Neuronal stem cell (in vitro differentiated cells): ENCODE data around the gene ALDOC.
"Not testable (repeated sequence)": the region's sequence is repeated elsewhere in the genome, so short reads cannot be mapped to it uniquely, and the experiment has no call there.

ENCODE experiments used
- DNase-seq: peaks from one replicate; pipeline ENCODE4 v3.0.0-alpha.2; 2013; ENCODE audit warnings: low spot score
- H2AFZ ChIP-seq: one replicate; pipeline ENCODE4 v1.6.1; 2013; ENCODE audit warnings: mild to moderate bottlenecking, low read length, inconsistent platforms
- H2AK5ac ChIP-seq: 2 replicates; pipeline ENCODE4 v1.6.1; 2013; ENCODE audit warnings: low read depth, mild to moderate bottlenecking, inconsistent platforms, low read length, moderate library complexity, mixed read lengths
- H2BK120ac ChIP-seq: 2 replicates; pipeline ENCODE4 v1.6.1; 2013; ENCODE audit warnings: low read depth, mild to moderate bottlenecking, inconsistent platforms, low read length, moderate library complexity, mixed read lengths
- H2BK12ac ChIP-seq: one replicate; pipeline ENCODE4 v1.6.1; 2013; ENCODE audit warnings: low read length, inconsistent platforms
- H2BK15ac ChIP-seq: 2 replicates; pipeline ENCODE4 v1.6.1; 2013; ENCODE audit warnings: mild to moderate bottlenecking, low read length, inconsistent platforms, mixed read lengths
- H2BK5ac ChIP-seq: one replicate; pipeline ENCODE4 v1.6.1; 2013; ENCODE audit warnings: inconsistent platforms, mild to moderate bottlenecking, low read length, moderate library complexity
- H3K14ac ChIP-seq: one replicate; pipeline ENCODE4 v1.6.1; 2013; ENCODE audit warnings: low read length, inconsistent platforms
- H3K18ac ChIP-seq: 2 replicates; pipeline ENCODE4 v1.6.1; 2013; ENCODE audit warnings: low read length, inconsistent platforms
- H3K23ac ChIP-seq: 2 replicates; pipeline ENCODE4 v1.6.1; 2013; ENCODE audit warnings: low read depth, mild to moderate bottlenecking, mixed read lengths, low read length, inconsistent platforms; ENCODE audit not compliant: poor library complexity
- H3K27ac ChIP-seq: replicated peaks from 3 replicates; pipeline ENCODE4 v1.5.1; 2013; ENCODE audit warnings: low read length, inconsistent platforms
- H3K27me3 ChIP-seq, 3 experiments: 2 replicates each; pipeline ENCODE4 v1.6.1; 2013; ENCODE audit warnings: low read length in 3 of 3, mild to moderate bottlenecking in 2 of 3, inconsistent platforms in 1 of 3, low read depth in 1 of 3, mixed read lengths in 1 of 3, moderate library complexity in 1 of 3; ENCODE audit not compliant: control insufficient read depth in 3 of 3, insufficient read depth in 3 of 3
- H3K36me3 ChIP-seq, 2 donors: replicated peaks in 1 of 2; 2 replicates each; pipeline ENCODE4 v1.6.1; 2013; ENCODE audit warnings: low read length in 2 of 2; ENCODE audit not compliant: control insufficient read depth in 2 of 2, insufficient read depth in 2 of 2
- H3K4ac ChIP-seq: 2 replicates; pipeline ENCODE4 v1.6.1; 2013; ENCODE audit warnings: inconsistent platforms, mild to moderate bottlenecking, low read length, moderate library complexity
- H3K4me1 ChIP-seq, 2 donors: 1 replicate in 1 of 2; 2 replicates in 1 of 2; pipeline ENCODE4 v1.6.1; 2013; ENCODE audit warnings: low read length in 2 of 2, low read depth in 1 of 2; ENCODE audit not compliant: control insufficient read depth in 2 of 2, insufficient read depth in 1 of 2
- H3K4me2 ChIP-seq: one replicate; pipeline ENCODE4 v1.6.1; 2013; ENCODE audit warnings: mild to moderate bottlenecking, low read length, inconsistent platforms; ENCODE audit not compliant: insufficient read depth, poor library complexity, severe bottlenecking
- H3K4me3 ChIP-seq, 2 donors: 2 replicates each; pipeline ENCODE4 v1.5.1; 2013; ENCODE audit warnings: low read length in 2 of 2, mild to moderate bottlenecking in 2 of 2, inconsistent platforms in 1 of 2, moderate library complexity in 1 of 2
- H3K79me1 ChIP-seq: one replicate; pipeline ENCODE4 v1.6.1; 2013; ENCODE audit warnings: low read depth, mild to moderate bottlenecking, inconsistent platforms, low read length, moderate library complexity
- H3K9ac ChIP-seq: one replicate; pipeline ENCODE4 v1.6.1; 2013; ENCODE audit warnings: mild to moderate bottlenecking, low read depth, low read length, inconsistent platforms; ENCODE audit not compliant: poor library complexity
- H3K9me3 ChIP-seq, 2 donors: replicated peaks in 1 of 2; 2 replicates each; pipeline versions ENCODE3 to v1.6.1; 2013; ENCODE audit warnings: low read length in 2 of 2, mild to moderate bottlenecking in 2 of 2, inconsistent platforms in 1 of 2, low read depth in 1 of 2, mixed read lengths in 1 of 2, moderate library complexity in 1 of 2; ENCODE audit not compliant: control insufficient read depth in 2 of 2, insufficient read depth in 1 of 2
- H4K8ac ChIP-seq: one replicate; pipeline ENCODE4 v1.6.1; 2013; ENCODE audit warnings: low read depth, mild to moderate bottlenecking, inconsistent platforms, low read length, moderate library complexity
- H4K91ac ChIP-seq: one replicate; pipeline ENCODE4 v1.6.1; 2013; ENCODE audit warnings: low read length, low read depth, mild to moderate bottlenecking, inconsistent platforms; ENCODE audit not compliant: poor library complexity
- WGBS, 2 donors: extraction: QIAGEN DNeasy Blood & Tissue Kit; methylation state at CpG; one replicate each; pipeline ENCODE4 v1.1.7; 2013; ENCODE audit warnings: missing lambda C conversion rate in 2 of 2, mixed read lengths in 1 of 2; ENCODE audit not compliant: insufficient read length in 2 of 2, insufficient replicate concordance in 1 of 2; ENCODE audit errors: extremely low coverage in 2 of 2; 5-methylcytosine and 5-hydroxymethylcytosine counted together

Gene ALDOC

DNA sequence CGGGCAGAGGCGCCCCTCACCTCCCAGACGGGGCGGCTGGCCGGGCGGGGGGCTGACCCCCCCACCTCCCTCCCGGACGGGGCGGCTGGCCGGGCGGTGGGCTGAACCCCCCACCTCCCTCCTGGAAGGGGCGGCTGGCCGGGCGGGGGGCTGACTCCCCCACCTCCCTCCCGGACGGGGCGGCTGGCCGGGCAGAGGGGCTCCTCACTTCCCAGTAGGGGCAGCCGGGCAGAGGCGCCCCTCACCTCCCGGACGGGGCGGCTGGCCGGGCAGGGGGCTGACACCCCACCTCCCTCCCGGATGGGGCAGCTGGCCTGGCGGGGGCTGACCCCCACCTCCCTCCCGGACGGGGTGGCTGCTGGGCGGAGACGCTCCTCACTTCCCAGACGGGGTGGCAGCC is 27.3 kb upstream of the ALDOC start:
- H3K14ac ChIP-seq, H3K79me1 ChIP-seq, H4K91ac ChIP-seq, H3K9ac ChIP-seq, H4K8ac ChIP-seq, H3K27ac ChIP-seq, H3K4me2 ChIP-seq, H2AK5ac ChIP-seq, H2AFZ ChIP-seq, H3K4me3 ChIP-seq, H2BK5ac ChIP-seq, H2BK12ac ChIP-seq, H3K18ac ChIP-seq, H3K4ac ChIP-seq, H3K27me3 ChIP-seq, H3K23ac ChIP-seq, H3K9me3 ChIP-seq, H2BK15ac ChIP-seq, H2BK120ac ChIP-seq, DNase-seq, H3K4me1 ChIP-seq: not testable (repeated sequence)
- WGBS, 2 donors, result no CpG with 5 or more reads among the region's 31 CpGs
- H3K36me3 ChIP-seq, result peaks cover 0 to 35% of the 10 kb centered on the region in 2 donors

DNA sequence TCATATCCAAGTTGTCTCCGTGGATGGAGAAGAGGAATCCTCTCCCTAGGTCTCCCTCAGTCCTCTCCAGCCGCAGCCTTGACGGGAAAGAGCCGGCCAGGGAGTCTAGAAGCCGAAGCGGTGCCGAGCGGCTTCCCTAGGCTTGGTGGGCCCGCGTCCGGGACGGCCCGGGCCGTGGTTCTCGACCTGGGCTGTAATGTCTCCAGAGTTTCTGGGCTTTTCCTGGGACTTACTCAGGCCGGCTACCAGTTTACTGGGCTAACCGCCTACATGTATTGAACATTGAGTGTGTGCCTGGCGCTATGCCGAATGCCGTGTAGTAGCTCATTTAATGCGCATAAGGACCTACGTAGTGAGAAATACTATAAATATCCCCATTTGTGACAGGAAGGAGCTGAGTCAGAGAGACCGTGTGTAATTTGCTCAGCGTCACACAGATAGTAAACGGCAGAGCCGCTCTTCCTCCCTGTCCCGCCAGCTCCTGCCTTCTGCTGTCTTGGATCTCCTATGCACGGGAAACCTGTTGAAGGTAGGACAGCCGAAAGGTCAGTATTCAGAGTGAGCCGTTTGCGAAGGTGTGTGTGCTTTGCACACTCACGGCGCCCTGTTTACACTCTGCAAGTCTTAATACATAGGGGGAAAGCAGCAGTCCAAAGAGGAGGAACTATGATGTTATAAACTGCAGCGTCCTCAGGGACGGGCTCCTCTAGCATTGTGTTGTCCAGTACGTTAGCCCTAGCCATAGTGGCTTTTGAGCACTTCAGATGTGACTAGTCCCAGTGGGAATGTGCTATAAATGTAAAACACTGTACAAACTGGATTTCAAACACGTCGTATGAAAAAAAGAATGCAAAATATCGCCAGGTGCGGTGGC is 22.9 kb upstream of the ALDOC start:
- H2BK120ac ChIP-seq, result peak overlapping the region; percentile 87
- H3K27ac ChIP-seq, result peak overlapping the region; percentile 44
- peaks cover 2 to 38% of the 10 kb centered on the region in 2 donors for H3K36me3 ChIP-seq
- peak overlapping the region; percentile 88 for H3K9ac ChIP-seq
- peak overlapping the region; percentile 90 for H2AFZ ChIP-seq
- peak overlapping the region; percentile 80 for H3K18ac ChIP-seq
- peaks cover 0 to 4% (median 0%) of the 10 kb centered on the region in 3 experiments for H3K27me3 ChIP-seq
- peaks cover 9 to 12% of the 10 kb centered on the region in 2 donors for H3K4me1 ChIP-seq
- H4K8ac ChIP-seq, result no peak overlapping the region
- no peaks in the 10 kb centered on the region for H3K9me3 ChIP-seq
- peak overlapping the region; percentile 74 for H3K4me2 ChIP-seq
- H3K4ac ChIP-seq, result no peak overlapping the region
- WGBS, 2 donors, result no CpG with 5 or more reads among the region's 40 CpGs
- H4K91ac ChIP-seq, result no peak overlapping the region
- H2BK15ac ChIP-seq, result peak overlapping the region; percentile 62
- DNase-seq, result no peak
- peaks cover 2% of the 10 kb centered on the region for H3K79me1 ChIP-seq
- peak overlapping the region; percentile 97 for H3K23ac ChIP-seq
- H2BK5ac ChIP-seq, result no peak overlapping the region
- H3K14ac ChIP-seq, result peak overlapping the region; percentile 97
- H3K4me3 ChIP-seq, result peak overlapping the region; percentile 81 to 82
- H2BK12ac ChIP-seq, result peak overlapping the region; percentile 75
- no peak overlapping the region for H2AK5ac ChIP-seq

DNA sequence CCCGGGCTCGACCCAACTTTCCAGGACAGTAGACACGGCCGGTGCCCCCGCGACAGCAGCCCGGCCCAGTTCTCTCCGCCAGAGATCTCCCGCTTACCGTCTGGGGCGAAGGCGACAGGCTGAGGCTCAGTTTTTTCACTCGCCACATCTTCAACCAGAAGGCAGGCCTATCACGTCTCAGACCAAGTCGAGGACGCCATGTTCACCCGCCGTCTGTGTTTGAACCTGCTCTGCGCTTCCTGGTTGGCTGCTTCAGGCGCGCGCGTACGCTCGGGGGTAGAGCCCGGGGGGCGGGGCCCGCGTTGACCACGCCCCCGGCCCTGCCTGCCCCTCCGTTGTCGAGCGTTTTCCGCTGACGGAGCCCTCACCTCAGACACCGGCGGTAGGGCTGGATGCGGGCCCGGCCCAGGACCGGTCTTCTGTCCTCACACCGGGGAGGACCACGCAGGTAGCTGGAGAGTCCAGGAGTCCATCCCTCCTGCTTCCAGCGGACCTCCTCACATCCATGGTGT is 22.2 kb upstream of the ALDOC start, which contains the start of gene SPAG5:
SPAG5 (minus strand) TSS at position 227 of the 512 bp plus-strand sequence; CDS start at position 148, 79 bp downstream.
- no CpG with 5 or more reads among the region's 44 CpGs for WGBS, 2 donors
- Histone ChIP-seq H3K4me1 (peaks cover 9 to 12% of the 10 kb centered on the region in 2 donors), H3K27ac (peak within 1 kb of the TSS; percentile 60)

DNA sequence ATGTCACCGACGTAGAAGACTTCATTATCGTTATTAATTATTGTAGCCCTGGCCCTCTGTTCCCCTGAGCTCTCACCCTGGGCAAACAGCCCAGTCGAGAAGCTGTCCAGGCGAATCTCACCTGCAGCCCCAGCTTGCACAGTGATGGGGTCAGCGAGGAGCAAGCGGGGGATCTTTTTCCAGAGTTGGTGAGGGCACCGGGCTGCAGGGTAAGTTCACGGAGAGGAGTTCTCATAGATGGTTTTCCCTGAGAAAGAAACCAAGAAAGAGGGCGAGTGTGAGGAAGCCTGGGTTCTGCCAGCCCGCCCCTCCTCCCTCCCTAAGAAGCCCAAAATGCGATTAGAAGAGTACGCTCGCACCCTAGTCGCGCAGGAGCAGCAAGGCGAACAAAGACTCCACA is 21.7 kb upstream of the ALDOC start:
- peaks cover 2% of the 10 kb centered on the region for H3K79me1 ChIP-seq
- peak overlapping the region; percentile 96 for H3K18ac ChIP-seq
- peaks cover 9 to 12% of the 10 kb centered on the region in 2 donors for H3K4me1 ChIP-seq
- H3K4me2 ChIP-seq, result peak overlapping the region; percentile 74
- no peak overlapping the region for H3K14ac ChIP-seq
- peaks cover 0 to 4% (median 0%) of the 10 kb centered on the region in 3 experiments for H3K27me3 ChIP-seq
- H2BK15ac ChIP-seq, result no peak overlapping the region
- H4K8ac ChIP-seq, result no peak overlapping the region
- H3K4me3 ChIP-seq, result peak overlapping the region; percentile 81 to 92
- no peak for DNase-seq
- WGBS, 2 donors, result no CpG with 5 or more reads among the region's 17 CpGs
- H3K36me3 ChIP-seq, result peaks cover 3 to 47% of the 10 kb centered on the region in 2 donors
- H3K4ac ChIP-seq, result peak overlapping the region; percentile 95
- peak overlapping the region; percentile 90 for H2AFZ ChIP-seq
- H2AK5ac ChIP-seq, result no peak overlapping the region
- no peaks in the 10 kb centered on the region for H3K9me3 ChIP-seq
- H2BK5ac ChIP-seq, result peak overlapping the region; percentile 98
- no peak overlapping the region for H4K91ac ChIP-seq
- H3K23ac ChIP-seq, result peak overlapping the region; percentile 97
- peak overlapping the region; percentile 92 for H3K9ac ChIP-seq
- H3K27ac ChIP-seq, result peak overlapping the region; percentile 60
- no peak overlapping the region for H2BK12ac ChIP-seq
- no peak overlapping the region for H2BK120ac ChIP-seq

More for the DNA sequence above, 22.2 kb upstream of the ALDOC start, which contains the start of gene SPAG5:
- peak within 1 kb of the TSS; percentile 97 for H3K14ac ChIP-seq
- H2AFZ ChIP-seq, result peak within 1 kb of the TSS; percentile 90
- H2BK120ac ChIP-seq, result peak within 1 kb of the TSS; percentile 87
- H2BK15ac ChIP-seq, result peak within 1 kb of the TSS; percentile 62
- H2BK12ac ChIP-seq, result peak within 1 kb of the TSS; percentile 75
- peak within 1 kb of the TSS; percentile 74 for H3K4me2 ChIP-seq
- peak within 1 kb of the TSS; percentile 92 for H3K9ac ChIP-seq
- peak within 1 kb of the TSS; percentile 95 for H3K4ac ChIP-seq
- no peak within 1 kb of the TSS for H2AK5ac ChIP-seq
- H4K91ac ChIP-seq, result no peak within 1 kb of the TSS
- H3K79me1 ChIP-seq, result peaks cover 2% of the 10 kb centered on the region
- H3K18ac ChIP-seq, result peak within 1 kb of the TSS; percentile 96
- H3K27me3 ChIP-seq, result peaks cover 0 to 4% (median 0%) of the 10 kb centered on the region in 3 experiments
- H3K23ac ChIP-seq, result peak within 1 kb of the TSS; percentile 97
- H3K9me3 ChIP-seq, result no peaks in the 10 kb centered on the region
- peak; percentile 90 for DNase-seq
- peaks cover 2 to 43% of the 10 kb centered on the region in 2 donors for H3K36me3 ChIP-seq
- no peak within 1 kb of the TSS for H4K8ac ChIP-seq
- H3K4me3 ChIP-seq, result peak within 1 kb of the TSS; percentile 81 to 92
- H2BK5ac ChIP-seq, result peak within 1 kb of the TSS; percentile 98
